Right atrium auricular region (tissue), 2 donors: ENCODE results near the gene CNP. TPM values are rescaled to one million over a fixed set of nuclear protein-coding genes. Genes with fewer than 3 reads are reported as not detected.

ENCODE experiments used
- DNase-seq: peaks from one replicate; pipeline ENCODE4 v3.0.0-alpha.2; 2019; ENCODE audit warnings: low spot score
- H3K27ac ChIP-seq, 2 donors: fragments of 200-600 bp; sonication (generic); 1 replicate in 1 of 2; 2 replicates in 1 of 2; pipeline ENCODE4 v1.5.1; 2016 to 2019
- H3K27me3 ChIP-seq, 2 donors: fragments of 200-600 bp; sonication (generic); one replicate each; pipeline versions ENCODE4 v1.5.1 to v1.6.0; 2017 to 2019
- H3K36me3 ChIP-seq: fragments of 200-600 bp; sonication (generic); one replicate; pipeline ENCODE4 v1.5.1; 2016
- H3K4me1 ChIP-seq, 2 donors: fragments of 200-600 bp; sonication (generic); one replicate each; pipeline versions ENCODE4 v1.5.1 to v1.6.0; 2017 to 2019
- H3K4me3 ChIP-seq, 2 donors: fragments of 200-600 bp; sonication (generic); 1 replicate in 1 of 2; 2 replicates in 1 of 2; pipeline ENCODE4 v1.5.1; 2017 to 2019; ENCODE audit warnings: mild to moderate bottlenecking in 1 of 2, moderate library complexity in 1 of 2
- H3K9me3 ChIP-seq, 2 donors: fragments of 200-600 bp; sonication (generic); one replicate each; pipeline ENCODE4 v1.5.1; 2019
- CTCF ChIP-seq, 2 donors: fragments of 200-600 bp; sonication (generic); IDR thresholded peaks; one replicate each; pipeline ENCODE4 v1.5.1; 2019; ENCODE audit warnings: antibody characterized with exemption in 2 of 2
- total RNA-seq, 2 donors: library from RNA; depleted of rRNA; stranded (reverse); fragments of >200 nt; gene quantifications; one replicate each; pipeline ENCODE4 v1.1.0, GENCODE V29; 2016

Gene CNP
- total RNA-seq, 2 donors from 2014 or later, result 23.1 to 29.5 TPM

- no peak for DNase-seq
- Histone ChIP-seq H3K4me1 (peaks cover 0 to 5% of the 10 kb centered on the region in 2 donors), H3K9me3 (no peaks in the 10 kb centered on the region), H3K36me3 (no peaks in the 10 kb centered on the region), H3K27ac (no peak overlapping the region), H3K27me3 (no peaks in the 10 kb centered on the region), H3K4me3 (no peak overlapping the region)
- TF ChIP-seq CTCF (IDR thresholded peaks at IDR 0.05), result no peak
Observed at GRCh38 chr17:41932816-41933389, 33.7 kb upstream of the CNP start.

DNA sequence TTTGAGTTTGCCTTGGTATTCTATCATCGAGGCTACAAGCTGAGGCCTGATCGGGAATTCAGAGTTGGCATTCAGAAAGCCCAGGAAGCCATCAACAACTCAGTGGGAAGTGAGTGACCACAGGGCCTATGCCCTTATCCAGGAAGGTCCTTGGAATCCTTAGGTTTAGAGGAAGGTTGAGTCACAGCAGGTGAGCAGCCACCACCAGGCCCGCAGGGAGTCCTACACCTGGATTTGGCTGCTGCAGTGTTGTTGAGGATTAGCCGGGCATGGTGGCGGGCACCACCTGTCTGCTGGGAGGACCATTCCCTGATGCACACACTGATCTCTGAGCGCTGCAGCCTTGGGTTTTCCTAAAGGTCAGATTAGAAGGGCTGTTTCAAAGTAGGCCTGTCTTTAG lies 31.0 kb upstream of the CNP start:
- peaks cover 0 to 13% of the 10 kb centered on the region in 2 donors for H3K4me1 ChIP-seq
- H3K9me3 ChIP-seq, result no peaks in the 10 kb centered on the region
- H3K4me3 ChIP-seq, result no peak overlapping the region
- DNase-seq, result no peak
- no peaks in the 10 kb centered on the region for H3K36me3 ChIP-seq
- H3K27ac ChIP-seq, result no peak overlapping the region
- no peaks in the 10 kb centered on the region for H3K27me3 ChIP-seq
- no peak for TF ChIP-seq CTCF (IDR thresholded peaks at IDR 0.05)

- DNase-seq, result no peak
- H3K4me3 ChIP-seq, result no peak overlapping the region
- peak overlapping the region; percentile 43 to 46 for H3K27ac ChIP-seq
- H3K27me3 ChIP-seq, result no peaks in the 10 kb centered on the region
- no peak for TF ChIP-seq CTCF (IDR thresholded peaks at IDR 0.05)
- no peaks in the 10 kb centered on the region for H3K9me3 ChIP-seq
- H3K4me1 ChIP-seq, result peaks cover 0 to 13% of the 10 kb centered on the region in 2 donors
- H3K36me3 ChIP-seq, result no peaks in the 10 kb centered on the region
Observed at GRCh38 chr17:41937970-41938954, 28.3 kb upstream of the CNP start.

DNA sequence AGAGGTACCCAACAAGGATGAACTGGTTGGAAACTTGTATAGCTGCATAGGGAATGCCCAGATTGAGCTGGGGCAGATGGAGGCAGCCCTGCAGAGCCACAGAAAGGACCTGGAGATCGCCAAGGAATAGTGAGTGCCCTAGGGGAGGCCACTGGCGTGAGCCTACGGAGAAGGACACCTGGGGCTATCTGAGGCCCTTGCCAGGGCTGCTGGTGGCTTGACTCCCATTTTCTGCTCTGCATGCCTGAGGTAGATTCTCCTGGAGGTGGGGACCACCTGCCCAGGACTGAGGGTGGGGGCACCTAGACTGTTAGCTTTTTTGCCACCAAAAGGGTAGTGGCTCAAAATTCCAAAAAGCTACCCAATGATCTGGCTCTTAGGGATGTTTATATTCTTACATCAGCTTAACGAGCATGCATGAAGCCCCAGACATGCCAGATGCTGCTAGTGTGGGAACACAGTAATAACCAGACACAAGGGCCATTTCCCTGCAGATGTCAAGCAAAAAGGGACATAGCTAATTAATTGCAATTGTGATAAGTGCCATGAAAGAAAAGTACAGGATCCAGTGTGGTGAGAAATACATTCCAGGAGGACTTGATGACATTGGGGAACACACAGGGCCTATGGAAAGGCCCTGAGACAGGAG lies 27.4 kb upstream of the CNP start:
- Histone ChIP-seq H3K36me3 (no peaks in the 10 kb centered on the region), H3K4me3 (no peak overlapping the region), H3K4me1 (peaks cover 0 to 13% of the 10 kb centered on the region in 2 donors), H3K9me3 (no peaks in the 10 kb centered on the region), H3K27me3 (no peaks in the 10 kb centered on the region), H3K27ac (no peak overlapping the region)
- TF ChIP-seq CTCF (IDR thresholded peaks at IDR 0.05), result no peak
- DNase-seq, result no peak

DNA sequence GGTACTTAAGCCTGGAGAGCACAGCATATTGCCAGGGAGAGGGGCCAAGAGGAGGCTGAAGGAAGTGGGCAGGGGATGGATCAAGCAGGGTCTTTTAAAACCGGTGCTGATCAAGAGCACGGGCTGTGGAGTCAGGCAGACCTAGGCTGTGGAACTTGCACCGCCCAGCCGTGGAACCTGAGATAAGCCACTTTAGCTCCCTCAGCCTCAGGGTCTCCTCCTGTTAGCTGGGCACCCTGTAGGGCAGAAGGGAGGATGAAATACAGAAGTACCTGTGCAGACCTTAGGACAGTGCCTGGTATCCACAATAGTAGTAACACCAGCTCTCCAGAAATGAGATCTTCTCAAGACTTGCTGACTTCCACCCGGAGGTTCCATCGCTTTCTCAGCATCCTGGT lies 26.9 kb upstream of the CNP start:
- H3K27ac ChIP-seq, result no peak overlapping the region
- H3K4me1 ChIP-seq, result peaks cover 0 to 13% of the 10 kb centered on the region in 2 donors
- TF ChIP-seq CTCF (IDR thresholded peaks at IDR 0.05), result no peak
- H3K9me3 ChIP-seq, result no peaks in the 10 kb centered on the region
- H3K27me3 ChIP-seq, result no peaks in the 10 kb centered on the region
- H3K36me3 ChIP-seq, result no peaks in the 10 kb centered on the region
- no peak overlapping the region for H3K4me3 ChIP-seq
- no peak for DNase-seq
